ENCODE results near the gene RPP21.
A peak's percentile ranks its signal among the peaks of the same experiment; 100 is the strongest.

Gene RPP21

DNA sequence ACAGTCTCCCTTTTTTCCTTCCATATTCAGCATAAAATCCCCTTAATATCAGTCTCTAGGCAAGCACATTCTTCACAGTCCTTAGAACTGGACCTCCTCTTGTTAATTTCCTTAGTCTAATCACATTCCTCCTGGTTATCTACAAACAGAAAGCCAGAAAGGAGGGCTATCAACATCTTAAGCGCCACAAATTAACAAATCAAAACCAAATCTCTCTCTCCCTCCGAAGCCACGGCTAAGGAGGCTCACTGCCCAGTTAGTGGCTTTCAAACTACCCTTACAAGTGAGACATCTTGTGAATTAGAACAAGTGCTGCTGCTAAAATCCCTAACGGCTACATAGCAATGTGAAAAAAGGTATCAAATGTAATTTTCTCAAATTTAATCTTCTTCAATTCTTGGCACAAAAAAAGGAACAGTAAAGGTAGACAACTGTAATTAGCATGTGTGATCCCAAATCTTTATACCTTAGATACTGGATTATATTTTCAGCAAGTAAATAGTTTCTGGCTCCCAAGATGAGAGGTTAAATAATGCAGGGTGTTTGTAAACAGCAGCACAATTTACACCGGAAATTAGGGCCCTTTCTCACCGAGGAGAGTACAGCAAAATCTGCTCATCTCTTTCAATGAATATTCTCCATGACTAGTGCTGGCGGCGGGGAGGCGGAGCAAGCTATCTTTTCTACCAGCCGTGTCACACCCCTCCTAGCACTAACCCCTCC, 19.6 kb upstream of the RPP21 start:
- peak overlapping the region; percentile 80 for H3K4me2 ChIP-seq (ENCODE audit: insufficient read depth, low read length)
- no peaks in the 10 kb centered on the region for H3K9me3 ChIP-seq (ENCODE audit: insufficient read depth, low read length, severe bottlenecking)
- peak overlapping the region; percentile 82 to 90 for H3K4me3 ChIP-seq (ENCODE audit: low read depth in 1 of 2, low read length in 2 of 2)
- H2AFZ ChIP-seq (ENCODE audit: low read depth, low read length): peak overlapping the region; percentile 90
- H4K20me1 ChIP-seq (ENCODE audit: insufficient read depth, low read length): peaks cover 38% of the 10 kb centered on the region; the same call in 1 of the 2 replicates
- peak overlapping the region; percentile 91 for H3K27ac ChIP-seq (ENCODE audit: low read length)
- peaks cover 12% of the 10 kb centered on the region for H3K36me3 ChIP-seq (ENCODE audit: insufficient read depth, low read length)
- peaks cover 63% of the 10 kb centered on the region for H3K79me2 ChIP-seq (ENCODE audit: insufficient read depth, low read length)
- no peaks in the 10 kb centered on the region for H3K27me3 ChIP-seq (ENCODE audit: insufficient read depth, low read length, poor library complexity)
- peak; percentile 78 for ATAC-seq (ENCODE audit: insufficient read depth, low read depth)
- TF ChIP-seq, protein P1, sequence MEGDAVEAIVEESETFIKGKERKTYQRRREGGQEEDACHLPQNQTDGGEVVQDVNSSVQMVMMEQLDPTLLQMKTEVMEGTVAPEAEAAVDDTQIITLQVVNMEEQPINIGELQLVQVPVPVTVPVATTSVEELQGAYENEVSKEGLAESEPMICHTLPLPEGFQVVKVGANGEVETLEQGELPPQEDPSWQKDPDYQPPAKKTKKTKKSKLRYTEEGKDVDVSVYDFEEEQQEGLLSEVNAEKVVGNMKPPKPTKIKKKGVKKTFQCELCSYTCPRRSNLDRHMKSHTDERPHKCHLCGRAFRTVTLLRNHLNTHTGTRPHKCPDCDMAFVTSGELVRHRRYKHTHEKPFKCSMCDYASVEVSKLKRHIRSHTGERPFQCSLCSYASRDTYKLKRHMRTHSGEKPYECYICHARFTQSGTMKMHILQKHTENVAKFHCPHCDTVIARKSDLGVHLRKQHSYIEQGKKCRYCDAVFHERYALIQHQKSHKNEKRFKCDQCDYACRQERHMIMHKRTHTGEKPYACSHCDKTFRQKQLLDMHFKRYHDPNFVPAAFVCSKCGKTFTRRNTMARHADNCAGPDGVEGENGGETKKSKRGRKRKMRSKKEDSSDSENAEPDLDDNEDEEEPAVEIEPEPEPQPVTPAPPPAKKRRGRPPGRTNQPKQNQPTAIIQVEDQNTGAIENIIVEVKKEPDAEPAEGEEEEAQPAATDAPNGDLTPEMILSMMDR (IDR thresholded peaks at IDR 0.05; ENCODE audit: borderline replicate concordance, extremely low read depth, low read length, poor library complexity, severe bottlenecking): no peak
- no peak for TF ChIP-seq EZH2 (IDR thresholded peaks at IDR 0.05; ENCODE audit: borderline replicate concordance, low read depth, low read length, severe bottlenecking)
- H3K9ac ChIP-seq (ENCODE audit: low read depth, low read length): peak overlapping the region; percentile 88
- peaks cover 52% of the 10 kb centered on the region for H3K4me1 ChIP-seq (ENCODE audit: insufficient read depth, low read length)
- peak; percentile 81 for DNase-seq

DNA sequence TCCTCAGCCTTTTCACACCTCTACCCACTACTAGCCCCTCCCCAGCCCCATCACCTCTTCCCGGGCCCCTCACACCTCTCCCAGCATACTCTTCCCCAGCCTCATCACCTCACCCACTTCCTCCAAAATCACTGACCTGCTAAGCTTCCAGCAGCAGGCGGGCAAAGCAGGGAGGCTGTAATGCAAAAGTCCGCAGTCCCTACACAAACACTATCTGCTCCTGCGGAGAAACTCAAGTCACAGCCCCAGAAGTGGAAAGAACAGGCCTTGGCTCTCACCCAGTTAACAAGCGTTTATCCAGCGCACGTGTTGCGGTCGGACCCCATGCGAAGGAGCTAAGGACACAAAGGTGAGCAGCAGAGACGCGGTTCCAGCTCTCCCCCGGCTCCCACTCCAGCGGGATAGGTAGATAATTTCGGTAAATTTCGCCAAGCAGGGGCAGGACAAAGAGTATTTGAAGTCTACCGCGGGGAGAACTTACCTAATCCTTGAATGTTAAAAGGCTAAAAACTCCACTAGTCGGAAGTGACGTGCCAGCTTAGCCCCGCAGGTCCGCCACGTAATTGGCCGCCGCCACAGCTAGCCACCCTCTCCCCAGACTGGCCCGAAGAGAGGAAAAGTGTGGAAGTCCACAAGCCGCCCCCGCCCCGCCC, 19.0 kb upstream of the RPP21 start:
- Histone ChIP-seq H3K79me2 (ENCODE audit: insufficient read depth, low read length) (peaks cover 56% of the 10 kb centered on the region), H3K36me3 (ENCODE audit: insufficient read depth, low read length) (peaks cover 18% of the 10 kb centered on the region), H3K9me3 (ENCODE audit: insufficient read depth, low read length, severe bottlenecking) (no peaks in the 10 kb centered on the region), H3K4me3 (ENCODE audit: low read depth in 1 of 2, low read length in 2 of 2) (peak overlapping the region; percentile 82 to 90), H3K4me1 (ENCODE audit: insufficient read depth, low read length) (peaks cover 52% of the 10 kb centered on the region), H3K27me3 (ENCODE audit: insufficient read depth, low read length, poor library complexity) (no peaks in the 10 kb centered on the region), H3K9ac (ENCODE audit: low read depth, low read length) (peak overlapping the region; percentile 88), H3K27ac (ENCODE audit: low read length) (peak overlapping the region; percentile 91), H2AFZ (ENCODE audit: low read depth, low read length) (peak overlapping the region; percentile 90), H3K4me2 (ENCODE audit: insufficient read depth, low read length) (peak overlapping the region; percentile 80), H4K20me1 (ENCODE audit: insufficient read depth, low read length) (peaks cover 34% of the 10 kb centered on the region; the same call in 1 of the 2 replicates)
- DNase-seq (peak; percentile 73), ATAC-seq (ENCODE audit: insufficient read depth, low read depth) (peak; percentile 67)
- TF ChIP-seq, protein P1 (IDR thresholded peaks at IDR 0.05; ENCODE audit: borderline replicate concordance, extremely low read depth, low read length, poor library complexity, severe bottlenecking): no peak
- no peak for TF ChIP-seq EZH2 (IDR thresholded peaks at IDR 0.05; ENCODE audit: borderline replicate concordance, low read depth, low read length, severe bottlenecking)

DNA sequence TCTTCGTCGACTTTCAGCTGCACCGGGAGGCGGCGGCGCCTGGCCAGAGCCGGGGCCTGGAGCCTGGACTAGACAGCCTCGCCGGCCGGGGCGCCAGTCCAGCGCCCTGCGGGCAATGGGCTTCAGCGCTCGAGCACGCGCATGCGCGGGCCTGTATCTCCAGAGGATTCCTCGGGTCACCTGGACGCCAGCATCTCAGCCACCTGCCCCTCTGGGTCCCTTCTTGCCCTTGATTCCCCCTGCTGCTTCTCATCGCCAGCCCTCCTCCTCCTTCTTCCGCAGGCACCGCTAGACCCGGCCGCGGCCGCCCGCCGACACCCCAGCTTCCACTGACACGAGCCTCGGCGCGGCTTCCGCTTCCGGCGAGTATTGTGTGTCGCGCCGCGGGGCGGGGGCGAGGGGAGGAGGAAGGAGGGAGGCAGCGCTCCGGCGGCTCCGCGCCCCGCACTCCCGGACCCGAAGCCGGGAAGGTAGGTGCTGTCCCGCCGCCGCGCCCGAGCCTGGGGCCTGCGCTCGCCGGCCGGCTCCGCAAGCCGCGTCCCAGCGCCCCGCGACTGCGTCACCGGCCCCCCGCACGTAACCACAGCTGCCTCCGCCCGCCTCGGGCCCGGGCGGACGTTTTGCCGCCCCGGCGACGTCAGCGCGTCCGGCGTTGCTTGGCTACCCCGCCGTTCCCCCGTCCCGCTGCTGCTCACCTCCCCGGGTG, 18.3 kb upstream of the RPP21 start, which contains the start of gene TRIM39:
Gene TRIM39, plus strand, starts transcription at position 402 of the 706 bp plus-strand sequence. CDS start 2,391 bp downstream, outside the sequence.
- Histone ChIP-seq H4K20me1 (ENCODE audit: insufficient read depth, low read length) (peaks cover 31% of the 10 kb centered on the region; the same call in 1 of the 2 replicates), H3K27ac (ENCODE audit: low read length) (peak within 1 kb of the TSS; percentile 91), H3K36me3 (ENCODE audit: insufficient read depth, low read length) (peaks cover 23% of the 10 kb centered on the region), H3K4me3 (ENCODE audit: low read depth in 1 of 2, low read length in 2 of 2) (peak within 1 kb of the TSS; percentile 82 to 90), H3K9ac (ENCODE audit: low read depth, low read length) (peak within 1 kb of the TSS; percentile 88), H2AFZ (ENCODE audit: low read depth, low read length) (peak within 1 kb of the TSS; percentile 90), H3K9me3 (ENCODE audit: insufficient read depth, low read length, severe bottlenecking) (no peaks in the 10 kb centered on the region), H3K4me1 (ENCODE audit: insufficient read depth, low read length) (peaks cover 52% of the 10 kb centered on the region), H3K79me2 (ENCODE audit: insufficient read depth, low read length) (peaks cover 49% of the 10 kb centered on the region), H3K4me2 (ENCODE audit: insufficient read depth, low read length) (peak within 1 kb of the TSS; percentile 80), H3K27me3 (ENCODE audit: insufficient read depth, low read length, poor library complexity) (no peaks in the 10 kb centered on the region)
- peak; percentile 78 for ATAC-seq (ENCODE audit: insufficient read depth, low read depth)
- TF ChIP-seq EZH2 (IDR thresholded peaks at IDR 0.05; ENCODE audit: borderline replicate concordance, low read depth, low read length, severe bottlenecking): no peak
- TF ChIP-seq, protein P1 (IDR thresholded peaks at IDR 0.05; ENCODE audit: borderline replicate concordance, extremely low read depth, low read length, poor library complexity, severe bottlenecking): no peak
- peak; percentile 86 for DNase-seq

All from DND-41 (cell line).